HG02798 (cell line): ENCODE measurements around the gene SGSH.
"Not testable (repeated sequence)": the region's sequence is repeated elsewhere in the genome, so short reads cannot be mapped to it uniquely, and the experiment has no call there.

ENCODE experiments used
- ATAC-seq: cut with Tn5 transposase; IDR thresholded peaks from one replicate; pipeline ENCODE4 v1.9.1; 2021; ENCODE audit warnings: mild to moderate bottlenecking; ENCODE audit not compliant: unreplicated experiment, poor library complexity

Gene SGSH

DNA sequence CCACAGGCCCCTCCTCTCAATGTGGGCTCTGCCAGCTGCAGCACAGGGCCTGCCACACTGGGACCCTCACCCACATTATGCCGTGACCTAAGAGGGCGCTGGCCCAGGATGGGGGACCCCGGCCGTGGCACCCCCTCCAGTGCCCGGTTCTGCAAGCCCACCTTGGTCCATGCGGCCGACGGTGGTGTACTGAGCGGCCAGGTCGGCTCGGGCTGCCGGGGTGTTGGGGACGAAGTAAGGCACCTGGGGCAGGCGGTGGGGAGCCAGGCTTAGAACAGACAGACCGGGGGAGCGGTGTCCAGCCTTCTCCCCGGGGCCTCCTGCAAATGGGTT, 6.5 kb downstream of the SGSH start:
- ATAC-seq = no peak

DNA sequence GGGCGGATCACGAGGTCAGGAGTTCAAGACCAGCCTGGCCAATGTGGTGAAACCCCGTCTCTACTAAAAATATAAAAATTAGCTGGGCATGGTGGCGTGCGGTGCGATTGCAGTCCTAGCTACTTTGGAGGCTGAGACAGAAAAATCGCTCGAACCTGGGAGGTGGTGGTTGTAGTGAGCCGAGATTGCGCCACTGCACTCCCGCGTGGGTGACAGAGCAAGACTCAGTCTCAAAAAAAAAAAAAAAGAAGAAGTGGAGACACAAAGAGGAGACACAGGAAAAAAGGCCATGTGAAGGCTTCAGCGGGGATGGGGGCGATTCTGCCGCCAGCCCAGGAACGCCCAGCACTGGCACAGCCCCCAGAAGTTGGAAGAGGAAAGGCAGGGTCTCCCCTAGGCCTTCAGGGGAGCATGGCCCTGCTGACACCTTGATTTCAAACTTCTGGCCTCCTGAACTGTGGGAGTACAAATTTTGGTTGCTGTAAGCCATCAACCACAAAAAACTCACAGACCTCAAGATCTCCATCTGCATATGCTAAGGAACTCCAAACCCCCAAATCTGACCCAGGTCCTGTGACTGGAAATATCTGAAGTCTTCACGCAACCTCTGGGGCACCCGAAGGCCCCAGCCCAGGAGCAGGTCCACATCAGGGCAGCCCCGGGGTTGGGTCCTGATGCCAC, 7.0 kb downstream of the SGSH start:
- no peak for ATAC-seq

DNA sequence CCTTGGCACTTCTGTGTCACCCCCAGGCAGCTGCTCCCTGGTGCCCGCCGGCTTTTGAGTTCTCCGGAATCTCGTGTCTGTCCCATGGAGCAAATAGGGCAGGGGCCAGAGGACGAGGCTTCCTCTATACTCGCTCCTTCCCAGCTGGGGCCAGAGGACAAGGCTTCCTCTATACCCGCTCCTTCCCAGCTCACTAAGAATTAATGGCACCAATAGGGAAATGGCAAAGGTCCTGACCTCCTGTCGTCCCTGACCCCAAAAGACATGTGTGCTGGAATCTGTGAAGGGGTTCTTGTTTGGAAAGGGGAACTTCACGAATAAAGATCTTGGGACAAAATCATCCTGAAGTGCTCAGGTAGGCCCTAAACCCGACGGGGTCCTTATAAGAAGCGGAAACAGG, 7.6 kb downstream of the SGSH start:
- ATAC-seq = no peak

DNA sequence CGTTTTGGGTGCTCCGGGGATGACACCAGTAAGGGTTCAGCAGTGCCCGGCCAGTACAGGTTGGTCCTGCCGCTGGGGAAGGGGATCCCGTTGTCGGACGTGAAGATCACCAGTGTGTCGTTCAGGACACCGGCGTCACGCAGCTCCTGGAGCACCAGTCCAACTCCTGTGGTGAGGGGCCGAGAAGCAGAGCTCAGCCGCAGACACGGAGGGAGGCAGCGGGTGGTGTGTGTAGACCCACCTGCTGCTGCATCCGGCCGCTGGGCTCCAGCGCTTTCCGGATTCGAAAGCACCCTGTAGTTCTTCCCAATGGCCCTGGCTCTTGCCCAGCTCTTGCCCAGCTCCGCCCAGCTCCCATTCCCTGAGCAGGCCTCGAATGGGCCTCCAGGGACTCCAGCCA, 8.0 kb downstream of the SGSH start:
- ATAC-seq = no peak

DNA sequence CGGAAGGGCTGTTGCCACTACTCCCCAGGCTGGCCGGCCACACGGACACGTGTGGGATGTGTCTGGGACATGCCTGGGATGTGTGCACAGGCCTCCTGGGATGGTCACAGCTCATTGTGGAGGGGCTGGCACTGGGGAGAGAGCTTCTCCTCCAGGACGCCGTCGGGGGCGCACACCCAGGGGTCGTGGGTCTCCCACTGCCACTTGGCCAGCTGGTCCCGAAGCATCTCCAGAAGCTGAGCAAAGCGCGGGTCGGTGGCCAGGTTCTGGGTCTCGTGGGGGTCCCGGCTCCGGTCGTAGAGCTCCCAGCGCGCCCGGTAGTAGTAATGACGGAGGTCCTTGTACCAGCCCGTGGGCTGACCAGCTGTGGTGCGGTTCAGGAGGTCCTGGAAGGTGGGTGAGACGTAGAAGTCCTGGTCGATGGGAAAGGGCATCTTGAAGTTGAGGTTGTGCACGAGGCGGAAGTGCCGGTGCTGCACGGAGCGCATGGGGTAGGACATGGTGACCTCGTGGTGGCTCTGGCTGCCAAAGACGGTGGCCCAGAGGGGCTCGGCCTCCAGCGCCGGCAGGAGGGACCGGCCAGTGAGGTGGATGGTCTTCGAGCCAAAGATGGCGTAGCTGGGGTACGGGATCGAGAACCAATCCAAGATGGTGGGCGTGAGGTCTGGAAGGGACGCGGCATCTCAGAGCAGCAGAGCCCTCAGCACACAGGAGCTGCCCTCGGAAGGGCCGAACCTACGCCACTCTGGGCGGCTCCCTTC, 9.6 kb downstream of the SGSH start:
- ATAC-seq = no peak

DNA sequence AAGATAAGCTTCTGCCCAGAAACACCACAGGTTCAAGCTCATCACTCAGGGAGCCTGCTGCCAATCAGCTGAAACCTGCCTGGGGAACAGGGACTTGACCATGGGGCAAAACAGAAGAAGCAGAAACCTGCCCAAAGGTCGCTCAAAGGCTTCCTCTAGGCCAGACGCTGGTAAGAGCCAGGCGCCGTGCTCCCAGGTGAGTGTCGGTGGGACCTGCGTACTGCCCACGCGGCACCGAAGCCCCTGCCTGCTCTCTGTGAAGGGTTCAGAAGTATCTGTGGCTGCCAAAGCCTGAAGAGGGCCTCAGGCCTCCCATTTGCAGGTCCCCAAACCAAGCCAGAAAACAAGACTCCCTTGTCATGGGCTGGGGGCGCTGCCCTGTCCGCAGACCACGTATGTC, 10.4 kb downstream of the SGSH start:
- ATAC-seq = no peak

DNA sequence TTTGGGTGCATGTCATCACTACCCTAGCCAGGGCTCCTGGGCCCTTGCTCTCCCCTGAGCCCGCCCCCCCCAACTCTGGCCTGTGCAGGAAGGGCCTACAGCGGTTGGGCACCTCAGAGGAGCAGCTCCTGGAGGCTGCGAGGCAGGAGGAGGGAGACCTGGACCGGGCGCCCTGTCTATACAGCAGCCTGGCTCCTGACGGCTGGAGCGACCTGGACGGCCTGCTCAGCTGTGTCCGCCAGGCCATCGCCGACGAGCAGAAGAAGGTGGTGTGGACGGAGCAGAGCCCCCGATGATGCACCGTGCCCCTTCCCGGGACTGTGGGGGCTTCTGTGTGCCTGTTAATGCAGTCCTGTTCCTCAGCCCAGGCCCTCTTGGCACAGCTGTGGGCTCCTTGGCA, 12.1 kb downstream of the SGSH start:
- no peak for ATAC-seq

DNA sequence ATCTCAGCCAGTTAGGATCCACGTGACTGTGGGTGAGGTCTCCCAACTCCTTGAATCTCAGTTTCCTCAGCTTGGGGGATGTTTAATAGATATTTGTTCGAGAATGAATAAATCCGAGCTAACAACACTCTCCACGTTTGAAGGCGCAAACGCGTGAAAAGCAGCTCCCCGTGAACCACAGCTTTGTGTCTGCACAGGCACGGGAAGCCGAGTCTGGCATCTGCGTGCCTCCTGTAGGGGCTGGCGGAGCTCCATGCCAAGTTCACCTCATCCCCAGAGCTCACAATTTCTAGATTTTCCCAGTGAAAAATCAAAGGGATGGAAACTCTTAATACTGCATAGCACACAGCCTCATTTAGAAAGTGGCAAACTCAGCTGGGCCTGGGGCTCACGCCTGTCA, 14.3 kb downstream of the SGSH start:
- ATAC-seq = no peak

DNA sequence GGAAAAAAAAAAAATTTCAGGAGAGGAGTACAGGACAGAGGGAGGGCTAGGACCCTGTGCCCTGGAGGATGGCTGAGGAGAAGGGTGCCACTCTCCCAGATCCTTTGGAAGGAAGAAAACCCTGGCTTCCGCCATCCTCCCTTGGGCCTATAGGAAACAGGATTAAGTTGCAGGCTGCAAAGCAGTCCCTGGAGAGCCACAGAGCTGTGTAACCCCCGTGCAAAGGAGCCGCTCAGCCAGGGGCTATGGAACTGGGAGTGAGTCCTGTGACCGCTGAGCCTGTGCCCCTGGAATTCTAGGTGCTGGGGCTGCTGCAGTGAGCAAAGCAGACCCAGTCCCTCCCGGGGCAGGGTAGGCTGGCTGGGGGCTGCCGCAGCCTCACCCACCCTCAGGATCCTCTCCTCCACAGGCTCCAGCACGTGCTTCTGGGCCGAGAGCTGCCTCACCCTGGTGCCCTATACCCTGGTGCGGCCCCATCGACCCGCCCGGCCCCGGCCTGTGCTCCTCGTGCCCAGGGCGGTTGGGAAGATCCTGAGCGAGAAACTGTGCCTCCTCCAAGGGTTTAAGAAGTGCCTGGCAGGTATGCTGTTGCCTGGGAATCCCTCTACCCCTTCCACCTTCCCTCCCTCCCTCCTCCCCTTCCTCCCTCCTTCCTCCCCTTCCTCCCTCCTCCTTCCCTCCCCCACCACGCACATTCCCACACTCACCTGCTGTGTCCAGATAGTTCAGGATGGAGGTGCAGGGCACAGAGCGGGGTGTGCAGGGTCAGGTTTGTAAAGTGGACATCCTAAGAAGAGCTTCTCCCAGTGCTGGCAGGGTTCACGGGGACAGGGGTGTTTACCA, 15.3 kb downstream of the SGSH start:
- no peak for ATAC-seq

DNA sequence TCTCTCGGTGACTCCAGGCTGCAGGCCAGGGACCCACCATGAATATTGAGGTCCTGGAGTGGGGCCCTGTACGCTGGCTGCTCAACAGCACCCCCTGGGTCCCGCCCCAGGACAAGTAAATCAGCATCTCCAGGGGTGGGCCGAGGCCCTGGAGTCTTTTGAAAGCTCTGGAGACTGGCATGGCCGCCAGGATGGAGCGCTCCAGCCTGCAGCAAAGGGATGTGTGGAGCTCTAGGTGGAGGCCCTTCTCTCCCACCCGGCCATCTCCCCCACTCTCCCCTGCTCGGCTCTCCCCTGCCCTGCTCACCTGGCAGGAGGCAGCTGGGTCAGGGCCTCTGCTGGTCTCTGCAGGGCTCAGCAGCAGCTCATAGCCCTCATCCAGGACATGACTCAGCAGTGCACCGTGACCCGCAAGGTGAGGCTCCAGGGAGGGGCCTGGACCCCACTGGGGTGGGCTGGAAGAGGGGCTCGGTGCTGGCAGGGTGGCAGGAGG, 16.6 kb downstream of the SGSH start:
- ATAC-seq = no peak

DNA sequence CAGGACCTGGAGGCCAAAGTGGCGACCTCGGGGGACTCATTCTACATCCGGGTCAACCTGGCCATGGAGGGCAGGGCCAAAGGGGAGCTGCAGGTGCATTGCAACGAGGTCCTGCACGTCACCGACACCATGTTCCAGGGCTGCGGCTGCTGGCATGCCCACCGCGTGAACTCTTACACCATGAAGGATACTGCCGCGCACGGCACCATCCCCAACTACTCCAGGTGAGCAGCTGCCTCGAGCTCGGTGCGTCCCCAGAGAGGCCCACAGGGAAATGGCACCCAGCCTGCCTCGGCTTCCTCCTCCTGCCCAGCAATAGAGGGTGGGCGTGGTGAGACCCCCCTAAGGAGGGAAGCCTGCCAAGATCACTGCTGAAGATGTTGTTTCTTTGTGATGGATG, 17.9 kb downstream of the SGSH start:
- no peak for ATAC-seq

DNA sequence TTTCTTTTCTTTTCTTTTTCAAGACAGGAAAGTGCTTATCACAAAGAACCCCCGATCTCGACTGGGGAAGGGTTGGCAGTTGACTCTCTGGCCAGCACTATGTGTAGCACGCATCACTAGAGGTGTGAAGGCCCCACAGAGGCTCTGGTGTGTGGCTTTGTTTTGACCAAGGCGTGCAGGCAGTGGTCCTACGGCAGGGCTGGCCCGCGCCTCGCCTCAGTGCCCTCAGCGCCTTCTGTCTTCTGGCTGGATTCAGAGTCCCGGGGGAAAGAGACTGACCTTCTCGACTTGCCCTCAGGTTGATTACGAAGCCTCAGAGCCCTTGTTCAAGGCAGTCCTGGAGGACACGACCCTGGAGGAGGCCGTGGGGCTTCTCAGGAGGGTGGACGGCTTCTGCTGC, 18.7 kb downstream of the SGSH start:
- no peak for ATAC-seq

DNA sequence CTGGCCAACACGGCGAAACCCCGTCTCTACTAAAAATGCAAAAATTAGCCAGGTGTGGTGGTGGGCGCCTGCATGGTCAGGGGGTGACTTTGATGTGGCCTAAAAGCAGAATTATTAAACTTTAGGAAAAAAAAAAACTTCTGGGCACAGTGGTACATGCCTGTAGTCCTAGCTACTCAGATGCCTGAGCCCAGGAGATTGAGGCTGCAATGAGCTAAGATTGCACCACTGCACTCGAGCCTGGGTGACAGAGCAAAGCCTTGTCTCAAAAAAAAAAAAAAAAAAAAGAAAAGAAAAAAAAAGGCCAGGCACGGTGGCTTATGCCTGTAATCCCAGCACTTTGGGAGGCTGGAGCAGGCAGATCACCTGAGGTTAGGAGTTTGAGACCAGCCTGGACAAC, 20.8 kb downstream of the SGSH start:
- ATAC-seq = not testable (repeated sequence)

DNA sequence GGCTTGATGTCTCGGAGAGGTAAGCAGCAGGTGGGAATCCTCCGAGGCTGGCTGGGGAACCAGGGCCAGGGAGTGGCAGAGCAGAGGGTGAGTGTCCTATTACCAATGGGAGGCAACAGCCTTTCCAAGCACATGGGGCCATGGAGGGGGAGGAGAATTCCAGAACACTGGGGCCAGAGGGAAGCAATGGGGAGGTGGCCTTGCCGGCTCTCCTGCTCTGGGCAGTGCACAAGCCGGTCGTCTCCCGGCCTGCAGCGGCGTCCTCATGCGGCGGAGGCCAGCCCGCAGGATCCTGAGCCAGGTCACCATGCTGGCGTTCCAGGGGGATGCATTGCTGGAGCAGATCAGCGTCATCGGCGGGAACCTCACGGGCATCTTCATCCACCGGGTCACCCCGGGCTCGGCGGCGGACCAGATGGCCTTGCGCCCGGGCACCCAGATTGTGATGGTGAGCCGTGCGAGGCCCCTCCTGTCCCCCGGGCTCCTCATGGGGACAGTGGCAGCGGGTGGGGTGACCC, 21.9 kb downstream of the SGSH start:
- ATAC-seq = no peak

DNA sequence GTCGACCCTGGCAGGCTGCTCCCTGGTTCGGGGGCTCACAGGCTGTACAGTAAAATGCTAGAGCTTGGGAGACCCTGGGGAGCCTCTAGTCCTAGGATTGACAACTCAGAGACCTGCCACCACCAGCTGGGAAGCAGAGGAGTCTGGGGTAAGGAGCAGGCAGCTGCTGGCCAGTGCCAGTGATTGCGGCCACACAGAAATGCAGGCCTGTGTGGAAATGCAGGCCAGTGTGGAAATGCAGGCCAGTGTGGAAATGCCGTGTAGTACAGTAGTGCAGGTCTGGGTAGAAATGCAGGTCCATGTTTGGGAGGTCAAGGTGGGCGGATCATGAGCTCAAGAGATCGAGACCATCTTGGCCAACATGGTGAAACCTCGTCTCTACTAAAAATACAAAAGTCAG, 23.5 kb downstream of the SGSH start:
- no peak for ATAC-seq

DNA sequence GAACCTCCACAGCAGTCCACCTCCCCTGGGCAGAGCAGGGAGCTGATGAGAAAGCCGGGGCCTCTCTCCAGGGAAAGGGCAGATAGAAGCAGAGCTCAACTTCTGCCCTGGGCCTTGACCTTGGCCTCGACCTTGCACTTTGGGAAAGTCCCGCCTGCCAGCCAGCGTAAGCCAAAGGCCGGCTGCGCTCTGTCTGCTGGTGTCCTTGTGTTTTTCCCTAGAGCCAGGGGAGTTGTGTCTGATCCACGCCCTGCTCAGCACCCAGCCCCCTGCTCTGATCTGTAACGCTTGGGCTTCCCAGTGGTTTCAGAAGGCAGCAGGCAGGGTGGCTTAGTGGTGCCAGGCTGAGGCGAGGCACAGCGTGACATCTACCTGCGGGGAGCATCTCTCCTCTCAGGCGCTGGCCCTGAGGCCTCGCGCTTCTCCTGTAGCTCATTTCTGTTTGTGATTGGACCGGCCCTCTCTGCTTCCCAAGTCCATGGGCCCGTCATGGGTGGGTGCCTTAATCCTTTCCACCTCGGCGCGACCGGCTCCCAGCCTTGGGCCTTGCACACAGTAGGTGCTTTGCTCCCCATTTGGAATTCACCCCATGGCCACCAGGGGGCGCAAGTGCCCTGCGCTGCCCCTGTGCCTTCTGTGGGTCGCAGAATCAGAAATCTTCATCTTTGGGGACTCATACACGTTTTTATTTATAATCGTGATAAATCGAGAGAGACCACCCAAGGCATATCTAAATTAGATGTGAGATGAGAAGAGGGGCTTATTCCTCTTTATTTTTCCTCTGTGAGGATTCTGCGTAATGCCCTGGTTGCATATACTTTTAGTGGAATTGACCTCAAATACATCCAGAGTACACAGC, 24.2 kb downstream of the SGSH start:
- no peak for ATAC-seq

DNA sequence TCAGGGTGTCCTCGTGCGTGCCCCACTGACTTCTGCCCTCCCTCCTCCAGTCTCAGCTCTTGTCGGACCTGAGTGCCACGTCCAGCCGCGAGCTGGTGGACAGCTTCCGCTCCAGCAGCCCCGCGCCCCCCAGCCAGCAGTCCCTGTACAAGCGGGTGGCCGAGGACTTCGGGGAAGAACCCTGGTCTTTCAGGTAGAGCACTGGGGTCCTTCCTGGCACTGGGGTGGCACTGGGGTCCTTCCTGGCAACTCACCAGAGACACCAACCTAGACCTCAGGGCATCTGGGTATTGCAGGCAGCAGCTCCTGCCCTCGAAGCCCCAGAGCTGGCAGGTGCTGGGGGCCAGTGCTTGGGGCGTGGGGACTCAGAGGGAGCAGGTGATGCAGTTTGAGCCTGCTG, 25.0 kb downstream of the SGSH start:
- no peak for ATAC-seq

DNA sequence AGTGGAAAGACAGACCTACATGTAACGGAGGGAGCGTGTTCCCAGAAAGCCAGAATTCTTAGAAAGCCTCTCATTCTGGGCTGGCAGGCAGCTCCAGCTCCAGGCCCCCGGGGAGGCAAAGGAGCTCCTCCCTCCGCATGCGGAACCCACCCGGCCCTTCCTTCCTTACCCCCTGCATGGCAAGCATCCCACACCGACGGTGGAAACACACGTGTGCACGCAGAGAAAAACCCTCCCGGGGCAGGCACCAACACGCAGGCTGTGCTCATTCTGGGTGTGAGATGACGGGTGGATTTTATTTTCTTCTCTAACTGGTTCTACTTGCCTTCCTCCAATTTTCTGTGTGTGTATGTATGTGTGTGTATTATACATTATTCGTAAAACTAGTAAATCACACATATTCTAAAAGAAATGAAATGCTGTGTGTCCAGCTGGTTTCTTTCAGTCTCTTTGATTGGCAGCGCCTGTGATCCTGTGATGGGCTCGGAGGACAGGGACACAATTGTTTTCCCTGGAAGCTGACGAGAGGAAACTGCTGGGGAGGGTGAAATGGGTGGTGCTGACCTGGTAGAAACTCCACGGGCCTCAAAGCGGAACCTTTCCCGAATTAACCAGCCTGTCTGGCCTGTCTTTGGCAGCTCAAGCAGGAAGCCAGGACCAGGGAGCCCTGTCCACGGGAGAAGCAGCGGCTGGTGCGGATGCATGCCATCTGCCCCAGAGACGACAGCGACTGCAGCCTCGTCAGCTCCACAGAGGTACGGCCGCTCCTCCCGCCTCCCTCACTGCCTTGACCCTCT, 28.1 kb downstream of the SGSH start:
- ATAC-seq = no peak

DNA sequence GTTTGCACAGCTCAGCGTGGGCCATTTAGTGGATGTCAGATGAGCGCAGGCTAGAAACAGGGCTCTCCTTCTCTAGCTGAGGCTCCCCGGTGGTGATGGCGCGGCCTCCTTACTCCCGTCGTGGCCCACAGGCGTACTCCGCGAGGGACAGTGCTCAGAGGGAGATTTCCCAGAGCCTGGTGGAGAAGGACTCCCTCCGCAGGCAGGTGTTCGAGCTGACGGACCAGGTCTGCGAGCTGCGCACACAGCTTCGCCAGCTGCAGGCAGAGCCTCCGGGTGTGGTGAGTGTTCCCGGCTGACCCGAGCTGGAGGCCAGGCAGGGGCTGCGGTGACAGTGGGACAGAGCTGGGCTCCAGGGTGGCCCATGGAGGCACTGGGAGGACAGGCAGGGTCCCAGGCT, 28.9 kb downstream of the SGSH start:
- no peak for ATAC-seq
